Measurements from ENCODE around the gene RNF112. TPM values are rescaled to one million over a fixed set of nuclear protein-coding genes. Genes with fewer than 3 reads are reported as not detected.

RNF112 gene
- total RNA-seq, 1 experiment from 2014 or later: 0.10 TPM

DNA sequence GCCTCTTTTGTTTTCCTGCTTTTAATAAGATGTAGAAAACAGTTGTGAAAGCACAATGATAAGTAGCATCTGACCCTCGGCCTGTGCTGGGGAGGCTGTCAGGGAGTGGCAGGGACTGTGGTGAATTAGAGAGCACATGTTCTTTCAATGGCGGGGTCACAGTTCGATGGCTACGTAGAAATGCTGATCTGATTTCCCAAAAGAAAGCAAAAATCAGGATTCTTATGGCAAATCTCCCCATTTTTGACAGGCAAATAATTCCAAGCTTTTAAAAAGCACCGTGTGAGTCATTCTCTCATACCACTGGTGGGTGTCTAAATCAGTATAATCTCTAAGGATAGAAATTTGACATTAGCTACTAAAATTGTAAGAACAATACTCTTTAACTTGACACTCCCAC is 36.9 kb upstream of the RNF112 start:
- no peaks in the 10 kb centered on the region for H3K27me3 ChIP-seq (ENCODE audit: control insufficient read depth, insufficient read depth, low read length)
- H3K27ac ChIP-seq (ENCODE audit: low read length): no peak overlapping the region
- DNase-seq (ENCODE audit: low read depth, low spot score) (no peak), ATAC-seq (no peak)
- POLR2A ChIA-PET: no interaction called here
- in situ Hi-C loops (cut with HindIII; ENCODE audit: low pct_unique_long_range_greater_than_20kb, low sequenced_read_pairs): no loop called here
- H3K36me3 ChIP-seq (ENCODE audit: control insufficient read depth, insufficient read depth, low read length): peaks cover 6% of the 10 kb centered on the region; the same call in 1 of the 2 replicates
- H3K9me3 ChIP-seq (ENCODE audit: control insufficient read depth, insufficient read depth, low read depth, low read length): no peaks in the 10 kb centered on the region
- no peak overlapping the region for H3K4me3 ChIP-seq (ENCODE audit: low read depth in 2 of 2, low read length in 2 of 2)
- CTCF ChIA-PET: no interaction called here
- no TSS peak for BruUV-seq (replicated peaks)
- no peak for TF ChIP-seq POLR2AphosphoS5 (IDR thresholded peaks at IDR 0.05; ENCODE audit: low read depth, low read length)
- TF ChIP-seq, protein P1, sequence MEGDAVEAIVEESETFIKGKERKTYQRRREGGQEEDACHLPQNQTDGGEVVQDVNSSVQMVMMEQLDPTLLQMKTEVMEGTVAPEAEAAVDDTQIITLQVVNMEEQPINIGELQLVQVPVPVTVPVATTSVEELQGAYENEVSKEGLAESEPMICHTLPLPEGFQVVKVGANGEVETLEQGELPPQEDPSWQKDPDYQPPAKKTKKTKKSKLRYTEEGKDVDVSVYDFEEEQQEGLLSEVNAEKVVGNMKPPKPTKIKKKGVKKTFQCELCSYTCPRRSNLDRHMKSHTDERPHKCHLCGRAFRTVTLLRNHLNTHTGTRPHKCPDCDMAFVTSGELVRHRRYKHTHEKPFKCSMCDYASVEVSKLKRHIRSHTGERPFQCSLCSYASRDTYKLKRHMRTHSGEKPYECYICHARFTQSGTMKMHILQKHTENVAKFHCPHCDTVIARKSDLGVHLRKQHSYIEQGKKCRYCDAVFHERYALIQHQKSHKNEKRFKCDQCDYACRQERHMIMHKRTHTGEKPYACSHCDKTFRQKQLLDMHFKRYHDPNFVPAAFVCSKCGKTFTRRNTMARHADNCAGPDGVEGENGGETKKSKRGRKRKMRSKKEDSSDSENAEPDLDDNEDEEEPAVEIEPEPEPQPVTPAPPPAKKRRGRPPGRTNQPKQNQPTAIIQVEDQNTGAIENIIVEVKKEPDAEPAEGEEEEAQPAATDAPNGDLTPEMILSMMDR (IDR thresholded peaks at IDR 0.05): no peak
- no peak for TF ChIP-seq TCF7L2 (IDR thresholded peaks at IDR 0.05; ENCODE audit: low read depth, low read length)
- TF ChIP-seq, protein P2, sequence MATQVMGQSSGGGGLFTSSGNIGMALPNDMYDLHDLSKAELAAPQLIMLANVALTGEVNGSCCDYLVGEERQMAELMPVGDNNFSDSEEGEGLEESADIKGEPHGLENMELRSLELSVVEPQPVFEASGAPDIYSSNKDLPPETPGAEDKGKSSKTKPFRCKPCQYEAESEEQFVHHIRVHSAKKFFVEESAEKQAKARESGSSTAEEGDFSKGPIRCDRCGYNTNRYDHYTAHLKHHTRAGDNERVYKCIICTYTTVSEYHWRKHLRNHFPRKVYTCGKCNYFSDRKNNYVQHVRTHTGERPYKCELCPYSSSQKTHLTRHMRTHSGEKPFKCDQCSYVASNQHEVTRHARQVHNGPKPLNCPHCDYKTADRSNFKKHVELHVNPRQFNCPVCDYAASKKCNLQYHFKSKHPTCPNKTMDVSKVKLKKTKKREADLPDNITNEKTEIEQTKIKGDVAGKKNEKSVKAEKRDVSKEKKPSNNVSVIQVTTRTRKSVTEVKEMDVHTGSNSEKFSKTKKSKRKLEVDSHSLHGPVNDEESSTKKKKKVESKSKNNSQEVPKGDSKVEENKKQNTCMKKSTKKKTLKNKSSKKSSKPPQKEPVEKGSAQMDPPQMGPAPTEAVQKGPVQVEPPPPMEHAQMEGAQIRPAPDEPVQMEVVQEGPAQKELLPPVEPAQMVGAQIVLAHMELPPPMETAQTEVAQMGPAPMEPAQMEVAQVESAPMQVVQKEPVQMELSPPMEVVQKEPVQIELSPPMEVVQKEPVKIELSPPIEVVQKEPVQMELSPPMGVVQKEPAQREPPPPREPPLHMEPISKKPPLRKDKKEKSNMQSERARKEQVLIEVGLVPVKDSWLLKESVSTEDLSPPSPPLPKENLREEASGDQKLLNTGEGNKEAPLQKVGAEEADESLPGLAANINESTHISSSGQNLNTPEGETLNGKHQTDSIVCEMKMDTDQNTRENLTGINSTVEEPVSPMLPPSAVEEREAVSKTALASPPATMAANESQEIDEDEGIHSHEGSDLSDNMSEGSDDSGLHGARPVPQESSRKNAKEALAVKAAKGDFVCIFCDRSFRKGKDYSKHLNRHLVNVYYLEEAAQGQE (IDR thresholded peaks at IDR 0.05; ENCODE audit: insufficient read depth in 1 of 2, low read depth in 2 of 2, low read length in 1 of 2): no peak
- no peak for TF ChIP-seq SIN3A (IDR thresholded peaks at IDR 0.05; ENCODE audit: borderline replicate concordance, insufficient read depth, low read depth, low read length)
- H3K4me1 ChIP-seq (ENCODE audit: control insufficient read depth, insufficient read depth, low read length): no peaks in the 10 kb centered on the region; the same call in 1 of the 2 replicates
- intact Hi-C loops (cut with micrococcal nuclease; ENCODE audit: unreplicated experiment): no loop called here

DNA sequence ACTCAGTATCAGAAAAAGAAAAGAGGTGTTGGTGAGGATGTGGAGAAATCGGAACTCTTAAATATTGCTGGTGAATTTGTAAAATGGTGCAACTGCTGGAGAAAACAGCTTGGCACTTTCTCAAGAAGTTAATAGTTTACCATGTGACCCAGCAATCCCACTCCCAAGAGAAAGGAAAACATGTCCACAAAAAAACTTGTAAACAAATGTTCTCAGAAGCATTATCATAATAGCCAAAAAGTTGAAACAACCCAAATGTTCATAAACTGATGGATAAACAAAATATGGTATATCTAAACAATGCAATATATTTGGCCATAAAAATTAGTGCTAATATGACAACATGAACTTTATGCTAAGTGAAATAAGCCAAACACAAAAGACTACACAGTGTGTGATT is 35.3 kb upstream of the RNF112 start:
- Histone ChIP-seq H3K36me3 (ENCODE audit: control insufficient read depth, insufficient read depth, low read length) (peaks cover 6% of the 10 kb centered on the region), H3K27ac (ENCODE audit: low read length) (no peak overlapping the region), H3K27me3 (ENCODE audit: control insufficient read depth, insufficient read depth, low read length) (no peaks in the 10 kb centered on the region), H3K4me1 (ENCODE audit: control insufficient read depth, insufficient read depth, low read length) (no peaks in the 10 kb centered on the region; the same call in 1 of the 2 replicates), H3K9me3 (ENCODE audit: control insufficient read depth, insufficient read depth, low read depth, low read length) (no peaks in the 10 kb centered on the region), H3K4me3 (ENCODE audit: low read depth in 2 of 2, low read length in 2 of 2) (no peak overlapping the region)
- ChIA-PET CTCF (no interaction called here), POLR2A (no interaction called here)
- TF ChIP-seq POLR2AphosphoS5 (IDR thresholded peaks at IDR 0.05; ENCODE audit: low read depth, low read length) (no peak), SIN3A (IDR thresholded peaks at IDR 0.05; ENCODE audit: borderline replicate concordance, insufficient read depth, low read depth, low read length) (no peak), TCF7L2 (IDR thresholded peaks at IDR 0.05; ENCODE audit: low read depth, low read length) (no peak)
- TF ChIP-seq, protein P2 (IDR thresholded peaks at IDR 0.05; ENCODE audit: insufficient read depth in 1 of 2, low read depth in 2 of 2, low read length in 1 of 2): no peak
- TF ChIP-seq, protein P1 (IDR thresholded peaks at IDR 0.05): no peak
- ATAC-seq: no peak
- in situ Hi-C loops (cut with HindIII; ENCODE audit: low pct_unique_long_range_greater_than_20kb, low sequenced_read_pairs): no loop called here
- no TSS peak for BruUV-seq (replicated peaks)
- DNase-seq (ENCODE audit: low read depth, low spot score): no peak
- intact Hi-C loops (cut with micrococcal nuclease; ENCODE audit: unreplicated experiment): loop anchor here (5.0 kb wide), 1 partner anchor 72 kb away; no protein-coding TSS in a partner anchor
